ENCODE measurements around the gene NUP214.

NUP214 gene

DNA sequence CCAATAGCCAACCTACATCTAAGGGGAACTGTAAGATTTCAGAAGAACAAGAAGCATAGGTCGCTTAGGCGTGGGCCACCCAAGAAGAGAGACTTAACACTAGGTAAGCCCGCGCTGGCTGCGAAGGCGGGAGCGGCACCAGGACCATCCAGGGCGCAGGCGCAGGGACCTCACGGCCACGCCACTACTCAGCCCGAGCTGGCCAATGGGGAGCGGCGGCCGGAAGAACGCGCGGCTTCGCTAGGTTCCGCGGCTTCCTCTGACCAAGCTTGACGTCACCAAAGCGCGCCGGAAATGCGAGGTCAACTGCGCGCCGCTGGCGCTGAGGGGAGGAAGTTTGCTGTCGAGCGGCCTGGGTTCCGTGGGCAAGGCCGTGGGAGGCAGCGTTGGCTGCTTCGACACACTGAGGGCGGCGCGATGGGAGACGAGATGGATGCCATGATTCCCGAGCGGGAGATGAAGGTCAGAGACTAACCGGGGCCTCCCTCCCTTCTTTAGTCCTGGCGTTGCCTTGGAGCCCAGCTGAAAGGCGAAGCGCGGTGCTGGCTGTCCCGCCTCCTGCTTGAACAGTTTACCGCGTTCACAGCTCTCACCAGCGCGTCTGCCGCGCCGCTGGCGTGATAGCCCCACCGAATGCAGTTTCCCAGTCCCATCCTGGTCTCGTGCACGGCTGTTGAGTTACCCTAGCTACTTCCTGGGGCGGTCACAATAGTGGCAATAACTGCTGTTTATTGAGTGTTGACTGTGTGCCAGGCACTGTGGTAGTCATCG lies at the start of gene NUP214:
NUP214 (plus strand) TSS at position 299 of the 771 bp plus-strand sequence; CDS start at position 418, 119 bp downstream.
- DNase-seq (ENCODE audit: low read depth in 3 of 3) = peak; percentile 97 to 100 (median 99)

DNA sequence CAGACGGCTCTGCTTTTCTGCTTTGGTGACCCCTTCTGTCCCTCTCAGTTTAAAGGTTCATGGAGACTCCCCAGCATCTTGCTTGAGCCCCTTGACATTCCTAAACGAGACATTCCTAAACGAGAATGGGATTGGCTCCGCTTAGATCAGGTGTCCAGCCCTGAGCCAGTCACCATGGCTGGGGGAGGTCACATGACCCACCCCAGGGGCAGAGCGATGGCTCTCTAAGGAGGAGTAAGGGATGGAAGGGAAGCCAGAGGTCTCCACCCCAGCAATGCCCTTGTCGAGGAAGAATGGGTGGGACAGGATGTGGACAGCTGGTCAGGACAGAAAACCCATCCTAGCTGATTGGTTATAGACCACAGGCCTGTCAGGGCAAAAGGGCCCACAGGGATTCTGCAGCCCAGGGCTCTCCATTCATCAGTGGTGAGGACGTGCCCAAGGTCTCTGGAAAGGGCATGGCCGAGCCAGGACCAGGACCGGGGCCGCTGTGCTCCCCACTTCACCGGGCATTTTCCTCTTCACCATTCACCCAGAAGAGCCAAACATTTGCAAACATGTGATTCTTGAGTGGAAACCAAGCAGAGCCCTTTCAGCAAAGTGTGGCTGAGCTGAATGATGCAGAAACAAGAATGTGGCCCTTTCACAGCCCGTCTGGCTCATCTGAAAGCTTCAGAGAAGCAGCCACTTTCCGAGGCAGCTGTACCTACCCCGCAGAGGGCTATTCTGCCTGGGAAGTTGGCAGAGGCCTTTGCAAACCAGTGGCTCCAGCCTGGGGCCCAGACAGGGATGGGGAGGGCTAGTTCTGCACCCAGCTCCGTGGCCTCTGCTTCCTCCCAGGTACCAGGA lies 48.8 kb upstream of the NUP214 start:
- DNase-seq (ENCODE audit: low read depth in 3 of 3) = no peak

GRCh38 chr9:131078427-131079366 lies 46.7 kb upstream of the NUP214 start:
- DNase-seq (ENCODE audit: low read depth in 3 of 3) = no peak

DNA sequence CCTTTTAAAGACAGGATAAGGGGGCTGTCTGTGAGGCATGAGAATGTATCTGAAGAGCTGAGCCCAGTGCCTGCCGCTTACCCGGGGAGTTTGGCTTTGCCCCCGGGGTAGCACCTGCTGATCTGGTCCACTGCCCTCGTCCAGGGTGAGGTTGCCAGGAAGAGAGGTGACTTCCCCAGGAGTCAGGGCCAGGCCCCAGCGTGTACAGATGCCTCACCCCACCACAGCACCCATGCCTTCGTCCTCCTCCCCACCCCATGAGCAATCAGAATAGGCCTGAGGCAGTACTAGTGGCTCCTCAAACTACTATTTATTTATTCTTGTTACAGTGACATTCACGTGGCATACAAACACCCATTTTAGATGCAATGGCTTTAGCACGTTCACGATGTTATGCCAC lies 44.8 kb upstream of the NUP214 start:
- no peak for DNase-seq (ENCODE audit: low read depth in 3 of 3)

DNA sequence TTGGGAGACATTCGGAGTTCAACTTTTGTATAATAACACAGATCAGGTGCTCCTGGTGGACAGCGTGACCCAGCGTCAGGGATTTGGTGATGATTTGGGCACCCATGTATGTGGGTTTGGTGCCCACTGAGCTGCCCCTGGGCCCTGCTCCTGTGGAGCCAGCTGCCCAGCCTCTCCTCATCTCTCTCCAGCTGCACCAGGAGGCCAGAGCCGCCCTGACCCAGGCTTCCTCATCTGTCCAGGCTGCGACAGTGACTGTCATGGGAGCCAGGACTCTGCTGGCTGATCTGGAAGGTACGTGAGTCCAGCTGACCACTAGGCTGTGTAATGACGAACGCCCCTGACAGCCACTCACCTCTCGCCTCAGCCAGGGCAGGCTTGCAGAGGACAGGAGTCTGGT lies 43.5 kb upstream of the NUP214 start:
- no peak for DNase-seq (ENCODE audit: low read depth in 3 of 3)

GRCh38 chr9:131082774-131083512 lies 42.4 kb upstream of the NUP214 start:
- DNase-seq (ENCODE audit: low read depth in 3 of 3) = no peak

- no peak for DNase-seq (ENCODE audit: low read depth in 3 of 3)
Observed at GRCh38 chr9:131084661-131085369, 40.6 kb upstream of the NUP214 start.

GRCh38 chr9:131085370-131086122 lies 39.8 kb upstream of the NUP214 start:
- DNase-seq (ENCODE audit: low read depth in 3 of 3) = no peak

DNA sequence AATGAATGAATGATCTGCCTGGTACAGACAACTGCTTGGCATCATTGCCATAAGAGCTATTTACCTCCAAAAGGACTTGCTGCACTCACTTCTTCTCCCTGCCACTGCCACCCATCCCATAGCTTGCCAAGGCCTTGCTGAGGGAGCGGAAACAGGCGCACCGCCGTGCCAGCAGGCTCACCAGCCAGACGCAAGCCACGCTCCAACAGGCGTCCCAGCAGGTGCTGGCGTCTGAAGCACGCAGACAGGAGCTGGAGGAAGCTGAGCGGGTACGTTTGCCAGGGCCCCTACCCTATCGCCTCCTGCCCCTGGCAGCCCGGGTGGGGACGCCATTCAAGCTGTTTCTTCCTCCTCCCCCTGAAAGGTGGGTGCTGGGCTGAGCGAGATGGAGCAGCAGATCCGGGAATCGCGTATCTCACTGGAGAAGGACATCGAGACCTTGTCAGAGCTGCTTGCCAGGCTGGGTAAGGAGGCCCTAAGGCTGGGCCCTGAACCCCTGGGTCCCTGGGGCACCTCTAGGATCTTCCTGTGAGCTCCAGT lies 38.0 kb upstream of the NUP214 start:
- DNase-seq (ENCODE audit: low read depth in 3 of 3) = no peak

DNA sequence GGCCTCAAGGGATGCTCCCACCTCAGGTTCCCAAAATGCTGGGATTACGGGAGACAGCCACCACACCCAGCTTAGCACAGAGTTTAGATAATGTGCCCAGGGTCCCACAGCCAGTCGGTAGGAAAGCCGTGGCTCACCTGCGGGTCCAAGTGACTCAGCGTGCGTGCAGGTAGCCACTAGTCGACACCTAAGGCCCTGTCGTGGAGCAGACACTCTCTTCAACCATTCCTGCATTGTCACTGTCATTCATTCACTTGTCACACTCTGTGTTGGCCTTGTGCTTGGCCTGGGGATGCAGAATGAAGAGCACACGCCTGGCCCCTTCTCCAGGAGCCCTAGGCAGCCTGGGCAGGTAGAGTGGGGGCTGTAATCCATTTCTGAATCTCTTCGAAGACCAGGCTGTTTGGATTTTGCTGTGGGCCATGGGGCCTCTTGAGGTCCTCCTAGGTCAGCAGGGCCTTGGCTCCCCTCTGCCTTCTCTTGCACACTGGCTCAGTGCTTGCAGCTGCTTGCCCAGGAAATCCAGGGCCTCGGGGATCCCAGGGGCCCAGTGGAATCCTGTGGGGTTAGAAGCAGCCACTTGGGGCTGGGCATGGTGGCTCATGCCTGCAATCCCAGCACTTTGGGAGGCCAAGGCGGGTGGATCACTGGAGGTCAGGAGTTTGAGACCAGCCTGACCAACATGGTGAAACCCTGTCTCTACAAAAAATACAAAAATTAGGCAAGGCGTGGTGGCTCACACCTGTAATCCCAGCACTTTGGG lies 35.2 kb upstream of the NUP214 start:
- DNase-seq (ENCODE audit: low read depth in 3 of 3) = no peak

DNA sequence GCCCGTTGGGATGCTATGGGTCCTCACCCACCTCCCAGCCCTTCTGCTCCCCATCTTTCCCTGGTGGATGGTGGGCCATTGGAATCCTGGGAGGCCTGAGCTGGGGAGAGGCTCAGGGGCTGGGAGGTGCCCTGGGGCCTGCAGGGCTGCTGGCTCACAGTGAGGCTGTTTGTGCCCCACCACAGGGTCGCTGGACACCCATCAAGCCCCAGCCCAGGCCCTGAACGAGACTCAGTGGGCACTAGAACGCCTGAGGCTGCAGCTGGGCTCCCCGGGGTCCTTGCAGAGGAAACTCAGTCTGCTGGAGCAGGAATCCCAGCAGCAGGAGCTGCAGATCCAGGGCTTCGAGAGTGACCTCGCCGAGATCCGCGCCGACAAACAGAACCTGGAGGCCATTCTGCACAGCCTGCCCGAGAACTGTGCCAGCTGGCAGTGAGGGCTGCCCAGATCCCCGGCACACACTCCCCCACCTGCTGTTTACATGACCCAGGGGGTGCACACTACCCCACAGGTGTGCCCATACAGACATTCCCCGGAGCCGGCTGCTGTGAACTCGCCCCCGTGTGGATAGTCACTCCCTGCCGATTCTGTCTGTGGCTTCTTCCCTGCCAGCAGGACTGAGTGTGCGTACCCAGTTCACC lies 33.9 kb upstream of the NUP214 start:
- no peak for DNase-seq (ENCODE audit: low read depth in 3 of 3)

DNA sequence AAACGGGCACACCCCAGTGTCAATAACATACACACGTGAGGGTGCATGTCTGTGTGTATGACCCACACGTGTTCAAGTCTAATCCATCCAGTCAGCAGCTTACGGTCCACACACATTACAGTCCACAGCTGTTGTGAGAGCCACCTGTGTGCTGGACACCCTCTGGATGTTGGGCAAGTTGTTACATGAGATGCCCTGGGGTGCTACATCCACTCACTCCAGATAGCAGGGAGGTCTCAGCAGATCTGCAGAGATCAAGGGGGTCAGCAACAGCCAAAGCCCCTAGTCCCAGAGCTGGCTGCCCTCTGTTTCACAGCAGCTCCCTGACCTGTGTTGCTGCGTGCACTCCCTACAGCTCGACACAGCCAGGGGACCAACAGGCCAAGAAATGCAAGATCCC lies 33.4 kb upstream of the NUP214 start:
- no peak for DNase-seq (ENCODE audit: low read depth in 3 of 3)

DNA sequence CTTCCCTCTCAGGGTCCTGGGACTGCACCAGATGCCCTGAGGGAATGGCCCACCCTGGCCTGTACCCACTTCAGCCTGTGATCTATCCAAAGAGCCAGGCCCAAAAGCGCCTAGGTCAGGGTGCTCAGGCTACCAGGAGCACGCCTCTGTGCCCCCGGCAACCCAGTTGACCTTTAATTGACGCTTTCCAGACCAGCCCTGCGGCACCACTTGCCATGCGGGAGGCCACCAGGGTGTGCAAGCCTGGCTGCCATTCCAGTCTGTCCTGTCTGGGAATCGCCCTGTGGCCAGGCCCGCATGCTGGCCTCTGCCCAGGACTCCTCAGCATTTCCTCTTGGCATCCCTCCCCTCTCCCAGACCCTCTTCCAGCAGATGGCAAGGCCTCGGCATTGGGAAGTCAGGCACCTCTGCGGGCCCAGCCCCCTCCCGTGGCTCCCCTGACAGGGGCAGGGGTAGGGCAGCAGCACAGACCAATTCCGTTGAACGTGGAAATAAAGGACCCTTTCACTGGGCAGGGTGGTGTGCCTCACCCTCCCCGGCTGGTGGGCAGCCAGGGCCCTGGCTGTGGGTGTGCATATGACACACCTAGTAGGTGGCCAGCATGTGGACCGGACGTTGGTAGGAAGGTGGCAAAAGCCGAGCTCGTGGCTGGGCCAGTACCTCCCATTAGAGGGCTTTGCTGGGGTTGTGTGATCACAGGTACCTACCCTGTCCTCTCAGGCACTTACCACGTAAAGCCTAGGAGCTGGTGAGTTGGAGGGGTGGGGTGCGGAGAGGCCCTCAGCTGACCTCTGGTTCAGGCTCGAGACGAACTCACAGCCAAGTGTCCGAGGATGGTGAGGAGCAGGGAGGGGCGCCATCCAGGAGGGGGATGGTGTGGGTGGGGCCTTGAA lies 32.6 kb upstream of the NUP214 start:
- no peak for DNase-seq (ENCODE audit: low read depth in 3 of 3)

DNA sequence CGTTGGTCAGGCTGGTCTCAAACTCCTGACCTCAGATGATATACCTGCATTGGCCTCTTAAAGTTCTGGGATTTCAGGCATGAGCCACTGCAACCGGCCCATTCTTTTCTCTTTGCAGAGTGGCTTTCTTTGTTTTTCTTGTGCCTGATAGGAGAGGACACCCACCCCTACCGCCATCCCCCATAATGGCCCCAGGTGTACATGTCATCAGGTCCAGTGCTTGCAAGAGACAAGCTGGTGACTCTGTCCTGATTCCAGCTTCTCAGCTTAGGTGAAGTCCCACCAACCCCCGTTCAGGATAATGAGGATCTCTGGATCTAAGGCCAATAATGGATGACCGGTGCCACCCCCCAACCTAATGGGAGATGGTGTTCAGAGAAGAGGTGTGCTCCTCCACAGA lies 31.4 kb upstream of the NUP214 start:
- no peak for DNase-seq (ENCODE audit: low read depth in 3 of 3)

- DNase-seq (ENCODE audit: low read depth in 3 of 3) = no peak
Observed at GRCh38 chr9:131094622-131095021, 30.8 kb upstream of the NUP214 start.

- peak in 1 of 3 donors; percentile 4 for DNase-seq (ENCODE audit: low read depth in 3 of 3)
Observed at GRCh38 chr9:131095666-131096268, 29.6 kb upstream of the NUP214 start.
